HEK293 (cell line): ENCODE measurements around the gene UBTD1.
"Not testable (repeated sequence)": the region's sequence is repeated elsewhere in the genome, so short reads cannot be mapped to it uniquely, and the experiment has no call there.

Source experiments
- CTCF ChIA-PET: fragments of 350-600 bp; formaldehyde crosslinking; extraction: SDS; loops from one replicate; lab custom pipeline; 2021; ENCODE audit warnings: antibody characterized with exemption; lab: Yijun Ruan, JAX
- POLR2A ChIA-PET: fragments of 300-600 bp; formaldehyde crosslinking; extraction: SDS; loops from one replicate; lab custom pipeline; 2020; ENCODE audit warnings: antibody characterized with exemption, inconsistent platforms; lab: Yijun Ruan, JAX
- H3K27ac ChIP-seq: fragments of 200-500 bp; sonication (Bioruptor generic); 2 replicates; pipeline ENCODE4 v1.5.1; 2014; ENCODE audit warnings: low read depth, low read length, control low read depth, inconsistent platforms; ENCODE audit errors: extremely low read depth
- H3K36me3 ChIP-seq, 2 experiments: fragments of 200-500 bp in 1 of 2; sonication (Bioruptor generic) in 1 of 2; 1 replicate in 1 of 2; 2 replicates in 1 of 2; pipeline ENCODE4 v1.5.1; 2014 to 2017; ENCODE audit warnings: inconsistent platforms in 2 of 2, low read length in 2 of 2; ENCODE audit not compliant: control insufficient read depth in 2 of 2, insufficient read depth in 1 of 2
- H3K4me1 ChIP-seq: fragments of 200-500 bp; sonication (Bioruptor generic); 2 replicates; pipeline ENCODE4 v1.5.1; 2014; ENCODE audit warnings: mild to moderate bottlenecking, low read length, inconsistent platforms; ENCODE audit not compliant: control insufficient read depth, insufficient read depth
- H3K4me3 ChIP-seq: 2 replicates; pipeline ENCODE4 v1.5.1; 2011; ENCODE audit warnings: low read depth, mild to moderate bottlenecking, control low read depth, low read length, moderate library complexity
- H3K9me3 ChIP-seq: fragments of 200-500 bp; sonication (Bioruptor generic); 2 replicates; pipeline ENCODE4 v1.5.1; 2014; ENCODE audit warnings: low read depth, low read length, inconsistent platforms; ENCODE audit not compliant: control insufficient read depth, insufficient read depth
- GLIS1 ChIP-seq: fragments of 450-650 bp; formaldehyde crosslinking; IDR thresholded peaks from 2 replicates; pipeline ENCODE4 v1.5.1; 2016; ENCODE audit warnings: missing biosample characterization, missing genetic modification characterization
- HOXC10 ChIP-seq: sonication (generic); formaldehyde crosslinking; IDR thresholded peaks from 2 replicates; pipeline ENCODE4 v1.8.1; 2023; ENCODE audit warnings: mild to moderate bottlenecking, missing genetic modification reagents
- SALL2 ChIP-seq: fragments of 450-650 bp; formaldehyde crosslinking; IDR thresholded peaks from 2 replicates; pipeline ENCODE4 v1.5.0; 2017; ENCODE audit warnings: missing biosample characterization, mild to moderate bottlenecking, missing genetic modification characterization, borderline replicate concordance
- SP3 ChIP-seq: fragments of 450-650 bp; formaldehyde crosslinking; IDR thresholded peaks from 2 replicates; pipeline ENCODE4 v1.5.1; 2016; ENCODE audit warnings: missing biosample characterization, missing genetic modification characterization
- ZBTB17 ChIP-seq: fragments of 450-650 bp; formaldehyde crosslinking; IDR thresholded peaks from 2 replicates; pipeline ENCODE4 v1.5.1; 2016; ENCODE audit warnings: missing biosample characterization, missing genetic modification characterization
- ZNF114 ChIP-seq: fragments of 450-650 bp; formaldehyde crosslinking; IDR thresholded peaks from 2 replicates; pipeline ENCODE4 v1.5.0; 2017; ENCODE audit warnings: missing biosample characterization, missing genetic modification characterization
- ZNF140 ChIP-seq: fragments of 450-650 bp; formaldehyde crosslinking; IDR thresholded peaks from 2 replicates; pipeline ENCODE4 v1.5.1; 2016; ENCODE audit warnings: missing biosample characterization, missing genetic modification characterization
- ZNF169 ChIP-seq: fragments of 450-650 bp; formaldehyde crosslinking; IDR thresholded peaks from 2 replicates; pipeline ENCODE4 v1.5.1; 2016; ENCODE audit warnings: missing biosample characterization, missing genetic modification characterization
- ZNF302 ChIP-seq: fragments of 450-650 bp; formaldehyde crosslinking; IDR thresholded peaks from 2 replicates; pipeline ENCODE4 v1.5.1; 2016; ENCODE audit warnings: missing biosample characterization, missing genetic modification characterization, low read depth
- ZNF600 ChIP-seq: fragments of 450-650 bp; formaldehyde crosslinking; IDR thresholded peaks from 2 replicates; pipeline ENCODE4 v1.5.1; 2016; ENCODE audit warnings: missing biosample characterization, missing genetic modification characterization
- ZNF776 ChIP-seq: fragments of 450-650 bp; formaldehyde crosslinking; IDR thresholded peaks from 2 replicates; pipeline ENCODE4 v1.5.0; 2017; ENCODE audit warnings: missing biosample characterization, missing genetic modification characterization, borderline replicate concordance
- ZNF785 ChIP-seq: fragments of 450-650 bp; formaldehyde crosslinking; IDR thresholded peaks from 2 replicates; pipeline ENCODE4 v1.5.1; 2016; ENCODE audit warnings: missing biosample characterization, missing genetic modification characterization
- TF ChIP-seq, protein P1 (sequence below): fragments of 450-650 bp; formaldehyde crosslinking; IDR thresholded peaks from 2 replicates; pipeline ENCODE4 v1.5.1; 2017; ENCODE audit warnings: missing biosample characterization, mild to moderate bottlenecking, missing genetic modification characterization, moderate library complexity
- TF ChIP-seq, protein P2 (sequence below): fragments of 450-650 bp; formaldehyde crosslinking; IDR thresholded peaks from 2 replicates; pipeline ENCODE4 v1.5.1; 2016; ENCODE audit warnings: missing biosample characterization, missing genetic modification characterization
- TF ChIP-seq, protein P3 (sequence below): fragments of 450-650 bp; IDR thresholded peaks from 2 replicates; pipeline ENCODE4 v1.5.1; 2018; ENCODE audit warnings: missing biosample characterization, missing genetic modification characterization
- TF ChIP-seq, protein P4 (sequence below): fragments of 450-650 bp; formaldehyde crosslinking; IDR thresholded peaks from 2 replicates; pipeline ENCODE4 v1.5.1; 2016; ENCODE audit warnings: missing biosample characterization, missing genetic modification characterization
- TF ChIP-seq, protein P5 (sequence below): fragments of 450-650 bp; formaldehyde crosslinking; IDR thresholded peaks from 2 replicates; pipeline ENCODE4 v1.5.1; 2017; ENCODE audit warnings: missing biosample characterization, missing genetic modification characterization

UBTD1 gene

DNA sequence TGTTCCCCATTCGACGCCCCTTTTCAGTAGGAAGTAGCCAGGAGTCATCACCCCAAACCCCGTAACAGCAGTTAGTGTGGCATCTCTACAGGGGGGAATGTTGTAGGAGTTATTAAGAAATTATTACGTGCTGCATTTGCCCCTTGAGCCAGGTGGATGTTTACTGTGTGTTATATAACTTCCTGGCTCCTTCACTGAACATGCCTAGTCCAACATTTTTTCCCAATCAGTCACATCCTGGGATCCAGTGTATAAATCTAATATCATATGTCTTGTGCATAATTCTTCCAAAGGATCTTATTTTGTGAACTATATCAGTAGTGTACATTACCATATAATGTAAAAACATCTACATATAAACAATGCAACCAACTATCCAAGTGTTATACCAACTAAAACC is 19.3 kb upstream of the UBTD1 start:
- peaks cover 22 to 82% of the 10 kb centered on the region in 2 experiments for H3K36me3 ChIP-seq
- not testable (repeated sequence) for H3K4me3 ChIP-seq, H3K27ac ChIP-seq

DNA sequence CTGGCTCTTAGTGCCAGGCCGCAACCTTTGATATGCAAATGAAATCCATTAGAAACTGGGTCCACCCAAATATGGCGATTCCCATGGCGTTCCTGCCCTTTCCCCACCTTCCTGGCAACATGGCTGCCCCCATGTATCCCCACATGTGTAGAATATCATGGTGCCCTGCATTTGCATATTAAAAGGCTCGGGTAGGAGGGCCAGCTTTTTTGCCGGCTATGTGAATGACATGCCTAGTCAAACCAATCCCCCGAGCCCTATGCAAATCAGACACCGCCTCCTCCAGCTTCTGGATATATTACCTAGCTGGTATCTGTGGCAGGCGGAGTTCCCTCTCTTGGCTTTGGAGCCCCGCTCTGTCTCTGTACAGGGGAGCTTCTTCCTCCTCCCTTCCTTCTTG is 18.8 kb upstream of the UBTD1 start:
- POLR2A ChIA-PET, result no interaction called here

More for the DNA sequence above, 19.3 kb upstream of the UBTD1 start:
- TF ChIP-seq ZBTB17 (tag by site-specific recombination), result 0 out of 2 replicates have a peak, but pooled peaks have one; percentile 5
- TF ChIP-seq, all 188 proteins: peak for 1; not testable (repeated sequence) for 187
- H3K9me3 ChIP-seq, H3K4me1 ChIP-seq, POLR2A ChIA-PET, CTCF ChIA-PET: not testable (repeated sequence)

DNA sequence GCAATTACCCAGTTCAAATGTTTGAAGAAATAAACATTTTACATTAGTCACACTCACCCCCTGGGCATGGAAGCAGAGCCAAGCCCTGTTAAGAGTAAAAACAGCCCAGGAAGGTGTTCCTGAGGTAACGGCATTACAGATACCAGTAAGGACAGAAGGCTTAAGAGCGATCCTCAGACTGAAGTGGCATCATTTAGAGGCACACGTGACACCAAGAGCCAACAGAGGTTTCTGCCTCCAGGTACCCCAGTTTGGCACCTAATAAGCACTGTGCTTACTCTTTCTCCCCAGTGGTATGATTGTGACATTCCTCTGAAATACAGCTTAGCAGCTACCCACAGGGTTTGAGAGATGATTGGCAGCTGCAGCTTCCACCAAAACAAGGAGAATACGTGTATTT is 17.7 kb upstream of the UBTD1 start:
- Histone ChIP-seq H3K27ac (no peak overlapping the region), H3K4me3 (no peak overlapping the region), H3K4me1 (no peaks in the 10 kb centered on the region), H3K9me3 (no peaks in the 10 kb centered on the region)
- ChIA-PET POLR2A (no interaction called here), CTCF (interaction anchor here (1.1 kb wide), 1 partner anchor 73 kb away, joined by 4 read pairs; no protein-coding TSS in a partner anchor)
- peak; percentile 29; the same call in 1 of the 2 replicates for TF ChIP-seq GLIS1 (tag by site-specific recombination)
- TF ChIP-seq, protein P1, sequence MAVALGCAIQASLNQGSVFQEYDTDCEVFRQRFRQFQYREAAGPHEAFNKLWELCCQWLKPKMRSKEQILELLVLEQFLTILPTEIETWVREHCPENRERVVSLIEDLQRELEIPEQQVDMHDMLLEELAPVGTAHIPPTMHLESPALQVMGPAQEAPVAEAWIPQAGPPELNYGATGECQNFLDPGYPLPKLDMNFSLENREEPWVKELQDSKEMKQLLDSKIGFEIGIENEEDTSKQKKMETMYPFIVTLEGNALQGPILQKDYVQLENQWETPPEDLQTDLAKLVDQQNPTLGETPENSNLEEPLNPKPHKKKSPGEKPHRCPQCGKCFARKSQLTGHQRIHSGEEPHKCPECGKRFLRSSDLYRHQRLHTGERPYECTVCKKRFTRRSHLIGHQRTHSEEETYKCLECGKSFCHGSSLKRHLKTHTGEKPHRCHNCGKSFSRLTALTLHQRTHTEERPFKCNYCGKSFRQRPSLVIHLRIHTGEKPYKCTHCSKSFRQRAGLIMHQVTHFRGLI (tag by site-specific recombination), result no peak
- no peak for TF ChIP-seq ZNF114 (tag by site-specific recombination)
- TF ChIP-seq, all 188 proteins: peak for 1
- H3K36me3 ChIP-seq, result peaks cover 13 to 69% of the 10 kb centered on the region in 2 experiments

More for the DNA sequence above, 18.8 kb upstream of the UBTD1 start:
- TF ChIP-seq HOXC10 (no peak), ZNF140 (tag by site-specific recombination) (no peak), ZNF776 (tag by site-specific recombination) (no peak), SALL2 (tag by site-specific recombination) (no peak), ZNF169 (tag by site-specific recombination) (no peak), ZNF785 (tag by site-specific recombination) (no peak), SP3 (tag by site-specific recombination) (no peak), ZNF600 (tag by site-specific recombination) (no peak), ZNF302 (tag by site-specific recombination) (no peak)
- TF ChIP-seq, protein P2, sequence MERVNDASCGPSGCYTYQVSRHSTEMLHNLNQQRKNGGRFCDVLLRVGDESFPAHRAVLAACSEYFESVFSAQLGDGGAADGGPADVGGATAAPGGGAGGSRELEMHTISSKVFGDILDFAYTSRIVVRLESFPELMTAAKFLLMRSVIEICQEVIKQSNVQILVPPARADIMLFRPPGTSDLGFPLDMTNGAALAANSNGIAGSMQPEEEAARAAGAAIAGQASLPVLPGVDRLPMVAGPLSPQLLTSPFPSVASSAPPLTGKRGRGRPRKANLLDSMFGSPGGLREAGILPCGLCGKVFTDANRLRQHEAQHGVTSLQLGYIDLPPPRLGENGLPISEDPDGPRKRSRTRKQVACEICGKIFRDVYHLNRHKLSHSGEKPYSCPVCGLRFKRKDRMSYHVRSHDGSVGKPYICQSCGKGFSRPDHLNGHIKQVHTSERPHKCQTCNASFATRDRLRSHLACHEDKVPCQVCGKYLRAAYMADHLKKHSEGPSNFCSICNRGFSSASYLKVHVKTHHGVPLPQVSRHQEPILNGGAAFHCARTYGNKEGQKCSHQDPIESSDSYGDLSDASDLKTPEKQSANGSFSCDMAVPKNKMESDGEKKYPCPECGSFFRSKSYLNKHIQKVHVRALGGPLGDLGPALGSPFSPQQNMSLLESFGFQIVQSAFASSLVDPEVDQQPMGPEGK (tag by site-specific recombination), result no peak
- TF ChIP-seq, protein P3, sequence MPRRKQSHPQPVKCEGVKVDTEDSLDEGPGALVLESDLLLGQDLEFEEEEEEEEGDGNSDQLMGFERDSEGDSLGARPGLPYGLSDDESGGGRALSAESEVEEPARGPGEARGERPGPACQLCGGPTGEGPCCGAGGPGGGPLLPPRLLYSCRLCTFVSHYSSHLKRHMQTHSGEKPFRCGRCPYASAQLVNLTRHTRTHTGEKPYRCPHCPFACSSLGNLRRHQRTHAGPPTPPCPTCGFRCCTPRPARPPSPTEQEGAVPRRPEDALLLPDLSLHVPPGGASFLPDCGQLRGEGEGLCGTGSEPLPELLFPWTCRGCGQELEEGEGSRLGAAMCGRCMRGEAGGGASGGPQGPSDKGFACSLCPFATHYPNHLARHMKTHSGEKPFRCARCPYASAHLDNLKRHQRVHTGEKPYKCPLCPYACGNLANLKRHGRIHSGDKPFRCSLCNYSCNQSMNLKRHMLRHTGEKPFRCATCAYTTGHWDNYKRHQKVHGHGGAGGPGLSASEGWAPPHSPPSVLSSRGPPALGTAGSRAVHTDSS (tag by site-specific recombination), result no peak
- TF ChIP-seq, protein P4, sequence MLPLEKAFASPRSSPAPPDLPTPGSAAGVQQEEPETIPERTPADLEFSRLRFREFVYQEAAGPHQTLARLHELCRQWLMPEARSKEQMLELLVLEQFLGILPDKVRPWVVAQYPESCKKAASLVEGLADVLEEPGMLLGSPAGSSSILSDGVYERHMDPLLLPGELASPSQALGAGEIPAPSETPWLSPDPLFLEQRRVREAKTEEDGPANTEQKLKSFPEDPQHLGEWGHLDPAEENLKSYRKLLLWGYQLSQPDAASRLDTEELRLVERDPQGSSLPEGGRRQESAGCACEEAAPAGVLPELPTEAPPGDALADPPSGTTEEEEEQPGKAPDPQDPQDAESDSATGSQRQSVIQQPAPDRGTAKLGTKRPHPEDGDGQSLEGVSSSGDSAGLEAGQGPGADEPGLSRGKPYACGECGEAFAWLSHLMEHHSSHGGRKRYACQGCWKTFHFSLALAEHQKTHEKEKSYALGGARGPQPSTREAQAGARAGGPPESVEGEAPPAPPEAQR (tag by site-specific recombination), result no peak
- TF ChIP-seq, protein P5, sequence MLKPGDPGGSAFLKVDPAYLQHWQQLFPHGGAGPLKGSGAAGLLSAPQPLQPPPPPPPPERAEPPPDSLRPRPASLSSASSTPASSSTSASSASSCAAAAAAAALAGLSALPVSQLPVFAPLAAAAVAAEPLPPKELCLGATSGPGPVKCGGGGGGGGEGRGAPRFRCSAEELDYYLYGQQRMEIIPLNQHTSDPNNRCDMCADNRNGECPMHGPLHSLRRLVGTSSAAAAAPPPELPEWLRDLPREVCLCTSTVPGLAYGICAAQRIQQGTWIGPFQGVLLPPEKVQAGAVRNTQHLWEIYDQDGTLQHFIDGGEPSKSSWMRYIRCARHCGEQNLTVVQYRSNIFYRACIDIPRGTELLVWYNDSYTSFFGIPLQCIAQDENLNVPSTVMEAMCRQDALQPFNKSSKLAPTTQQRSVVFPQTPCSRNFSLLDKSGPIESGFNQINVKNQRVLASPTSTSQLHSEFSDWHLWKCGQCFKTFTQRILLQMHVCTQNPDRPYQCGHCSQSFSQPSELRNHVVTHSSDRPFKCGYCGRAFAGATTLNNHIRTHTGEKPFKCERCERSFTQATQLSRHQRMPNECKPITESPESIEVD (tag by site-specific recombination), result no peak
- peaks cover 22 to 76% of the 10 kb centered on the region in 2 experiments for H3K36me3 ChIP-seq
- no peaks in the 10 kb centered on the region for H3K4me1 ChIP-seq
- no peaks in the 10 kb centered on the region for H3K9me3 ChIP-seq
- no peak overlapping the region for H3K4me3 ChIP-seq
- no peak overlapping the region for H3K27ac ChIP-seq
- CTCF ChIA-PET, result no interaction called here
